MM.1S (cell line): ENCODE results near the gene BLM.

Experiments used
- EZH2 ChIP-seq: fragments of 300-600 bp; sonication (generic); optimal IDR thresholded peaks from 2 replicates; pipeline ENCODE3; 2017; ENCODE audit warnings: low read depth, mild to moderate bottlenecking, antibody characterized with exemption, low read length, mixed read lengths
- TF ChIP-seq, protein P1 (sequence below): fragments of 300-600 bp; sonication (generic); IDR thresholded peaks from 2 replicates; pipeline ENCODE4 v1.5.1; 2016; ENCODE audit warnings: antibody characterized with exemption, low read length, mixed read lengths

DNA sequence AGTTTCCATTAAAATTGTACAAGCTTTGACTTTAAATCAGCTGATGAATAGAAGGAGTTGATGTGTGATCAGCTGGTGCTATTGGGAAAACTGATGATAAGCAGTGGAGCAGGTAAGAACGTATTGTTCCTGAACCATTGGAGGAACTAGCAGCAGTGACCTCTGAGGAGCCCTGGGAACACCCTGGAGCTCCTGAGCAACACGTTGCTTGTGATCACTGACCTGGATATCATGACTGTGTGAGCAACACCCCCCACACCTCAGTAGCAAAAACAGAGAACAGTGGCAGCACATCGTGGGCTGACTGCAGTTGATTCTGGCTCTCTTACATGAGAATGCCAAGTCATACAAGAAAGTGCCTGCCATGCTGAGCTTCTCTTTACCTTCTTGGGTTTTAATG is 72.9 kb downstream of the BLM start:
- TF ChIP-seq, protein P1, sequence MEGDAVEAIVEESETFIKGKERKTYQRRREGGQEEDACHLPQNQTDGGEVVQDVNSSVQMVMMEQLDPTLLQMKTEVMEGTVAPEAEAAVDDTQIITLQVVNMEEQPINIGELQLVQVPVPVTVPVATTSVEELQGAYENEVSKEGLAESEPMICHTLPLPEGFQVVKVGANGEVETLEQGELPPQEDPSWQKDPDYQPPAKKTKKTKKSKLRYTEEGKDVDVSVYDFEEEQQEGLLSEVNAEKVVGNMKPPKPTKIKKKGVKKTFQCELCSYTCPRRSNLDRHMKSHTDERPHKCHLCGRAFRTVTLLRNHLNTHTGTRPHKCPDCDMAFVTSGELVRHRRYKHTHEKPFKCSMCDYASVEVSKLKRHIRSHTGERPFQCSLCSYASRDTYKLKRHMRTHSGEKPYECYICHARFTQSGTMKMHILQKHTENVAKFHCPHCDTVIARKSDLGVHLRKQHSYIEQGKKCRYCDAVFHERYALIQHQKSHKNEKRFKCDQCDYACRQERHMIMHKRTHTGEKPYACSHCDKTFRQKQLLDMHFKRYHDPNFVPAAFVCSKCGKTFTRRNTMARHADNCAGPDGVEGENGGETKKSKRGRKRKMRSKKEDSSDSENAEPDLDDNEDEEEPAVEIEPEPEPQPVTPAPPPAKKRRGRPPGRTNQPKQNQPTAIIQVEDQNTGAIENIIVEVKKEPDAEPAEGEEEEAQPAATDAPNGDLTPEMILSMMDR: no peak
- no peak for TF ChIP-seq EZH2
